OCI-LY3 (cell line): ENCODE results near the gene FZD7.

Experiments
- CTCF ChIP-seq: fragments of 200-600, 300-600 bp; sonication (generic); IDR thresholded peaks from 2 replicates; pipeline ENCODE4 v1.5.1; 2014; ENCODE audit warnings: antibody characterized with exemption, low read length, low read depth
- EZH2phosphoT487 ChIP-seq: fragments of 200-600 bp; shearing (Covaris generic); IDR thresholded peaks from 2 replicates; pipeline ENCODE4 v1.6.1; 2018; ENCODE audit warnings: antibody characterized with exemption, mixed run types, low read depth

GRCh38 chr2:202067589-202067988, 33.9 kb downstream of the FZD7 start:
- TF ChIP-seq CTCF (no peak), EZH2phosphoT487 (no peak)
